Astrocyte (in vitro differentiated cells and primary cell): ENCODE results near the gene RAMAC.

Source experiments
- CTCF ChIP-seq: IDR thresholded peaks from 2 replicates; pipeline ENCODE4 v1.5.1; 2011; ENCODE audit warnings: low read depth, mild to moderate bottlenecking, inconsistent platforms, low read length, moderate library complexity; ENCODE audit not compliant: insufficient read depth
- EZH2 ChIP-seq: IDR thresholded peaks from 2 replicates; pipeline ENCODE4 v1.6.1; 2012; ENCODE audit warnings: mild to moderate bottlenecking, low read length, inconsistent platforms; ENCODE audit not compliant: insufficient read depth

DNA sequence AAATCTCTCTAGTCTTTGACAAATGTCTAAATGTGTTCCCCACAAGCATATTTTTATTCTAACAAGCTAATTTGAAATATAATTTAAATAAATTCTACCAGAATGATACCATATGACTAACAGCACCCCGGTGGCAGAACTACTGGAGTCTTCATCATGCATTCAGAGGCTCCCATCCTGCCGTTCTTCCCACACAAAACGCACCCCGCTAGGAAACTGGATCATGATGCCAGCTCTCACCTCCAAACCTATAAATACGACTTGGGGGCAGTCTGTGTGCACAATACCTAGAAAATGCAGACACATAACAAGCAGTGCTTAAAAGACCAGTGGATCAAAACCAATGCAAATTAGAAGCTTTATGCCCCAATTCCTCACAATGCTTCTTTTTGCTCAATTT, 42.0 kb upstream of the RAMAC start:
- TF ChIP-seq EZH2: no peak
- TF ChIP-seq CTCF: no peak
